NCI-H1092 (cell line): ENCODE measurements around the gene RASSF5.
A peak's percentile ranks its signal among the peaks of the same experiment; 100 is the strongest.
"Not testable (repeated sequence)": the region's sequence is repeated elsewhere in the genome, so short reads cannot be mapped to it uniquely, and the experiment has no call there.

Experiments
- DNase-seq: peaks from one replicate; lab custom pipeline; 2025; lab: John Stamatoyannopoulos, UW

The RASSF5 gene

GRCh38 chr1:206477110-206477509 is 30.2 kb upstream of the RASSF5 start:
- DNase-seq: no peak

DNA sequence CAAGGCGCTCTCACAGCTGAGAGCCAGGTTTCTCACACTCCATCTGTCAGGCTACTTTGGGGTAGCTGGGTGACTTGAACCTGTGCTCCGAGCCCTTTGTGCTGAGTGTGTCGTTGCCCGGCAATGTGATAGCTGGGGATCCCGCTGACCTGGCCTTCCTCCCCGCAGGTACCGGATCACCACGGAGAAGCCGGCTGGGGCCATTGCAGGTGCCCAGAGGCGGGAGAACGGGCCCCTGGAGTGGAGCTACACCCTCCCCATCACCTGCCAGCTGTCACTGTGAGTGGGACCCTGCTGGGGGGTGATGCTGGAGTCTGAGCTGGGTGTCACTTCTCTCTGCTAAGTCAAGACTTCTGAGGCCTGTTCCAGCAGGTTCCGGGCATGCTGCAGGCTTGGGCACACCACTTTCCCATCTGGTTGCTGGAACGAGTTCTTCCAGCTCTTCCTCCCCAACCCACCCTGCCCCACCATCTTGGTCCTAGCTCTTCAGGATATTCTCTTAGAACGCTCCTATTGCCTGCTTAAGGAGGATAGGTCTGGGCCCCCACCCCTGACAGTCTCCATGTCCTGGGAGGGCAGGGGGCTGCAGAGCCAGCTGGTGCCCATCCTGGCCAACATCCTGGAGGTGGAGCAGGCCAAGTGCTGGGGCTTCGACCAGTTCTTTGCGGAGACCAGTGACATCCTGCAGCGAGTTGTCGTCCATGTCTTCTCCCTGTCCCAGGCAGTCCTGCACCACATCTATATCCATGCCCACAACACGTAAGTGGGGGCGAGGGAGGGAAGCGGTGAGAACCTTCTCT is 29.6 kb upstream of the RASSF5 start:
- DNase-seq: no peak

DNA sequence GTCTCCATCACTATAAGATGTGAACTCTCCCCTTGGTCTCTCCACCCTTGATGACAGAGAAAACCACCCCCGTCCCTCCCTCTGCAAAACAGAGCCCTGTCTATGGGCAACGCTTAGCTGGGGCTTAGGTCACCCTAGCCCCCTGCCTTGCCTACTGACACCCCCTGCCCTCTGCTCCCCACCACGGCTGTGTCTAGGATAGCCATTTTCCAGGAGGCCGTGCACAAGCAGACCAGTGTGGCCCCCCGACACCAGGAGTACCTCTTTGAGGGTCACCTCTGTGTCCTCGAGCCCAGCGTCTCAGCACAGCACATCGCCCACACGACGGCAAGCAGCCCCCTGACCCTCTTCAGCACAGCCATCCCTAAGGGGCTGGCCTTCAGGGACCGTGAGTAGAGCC is 28.6 kb upstream of the RASSF5 start:
- DNase-seq: no peak

DNA sequence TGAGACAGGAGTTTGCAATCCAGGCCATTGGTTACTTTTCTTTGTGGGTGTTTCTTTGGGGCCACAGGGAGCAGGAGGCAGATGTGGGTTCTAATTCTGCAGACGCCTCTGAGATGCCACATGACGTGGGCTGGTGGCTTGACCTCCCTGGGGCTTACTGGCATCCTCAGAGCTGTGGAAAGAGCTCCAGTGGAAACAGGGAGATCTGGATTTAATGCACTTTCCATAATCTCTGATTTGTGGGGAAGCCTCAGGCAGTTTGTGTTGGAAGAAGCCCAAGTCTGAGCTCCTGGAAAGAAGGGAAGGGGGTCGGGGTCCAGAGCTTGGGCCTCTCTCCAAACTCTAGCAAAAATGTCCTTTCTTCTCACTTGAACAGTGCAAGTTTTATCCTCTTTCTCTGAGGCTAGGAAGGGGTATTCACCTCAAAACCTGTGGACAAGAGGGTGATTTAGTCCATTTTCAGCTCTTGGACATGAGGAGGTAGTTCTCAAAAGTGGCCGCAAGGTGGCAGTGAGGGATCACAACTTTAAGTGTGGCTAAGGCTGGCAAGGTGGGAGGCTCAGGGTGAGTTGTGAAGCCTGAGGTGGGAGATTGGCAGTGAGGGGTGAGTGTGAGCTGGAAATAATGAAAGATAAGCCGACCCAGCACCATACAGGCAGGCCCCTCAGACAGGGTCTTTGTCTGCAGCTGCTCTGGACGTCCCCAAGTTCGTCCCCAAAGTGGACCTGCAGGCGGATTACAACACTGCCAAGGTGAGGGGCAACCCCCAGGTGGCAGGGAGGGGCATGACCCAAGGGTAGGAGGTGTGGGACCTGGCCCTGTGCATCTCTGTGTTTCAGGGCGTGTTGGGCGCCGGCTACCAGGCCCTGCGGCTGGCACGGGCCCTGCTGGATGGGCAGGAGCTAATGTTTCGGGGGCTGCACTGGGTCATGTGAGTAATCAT is 27.9 kb upstream of the RASSF5 start:
- DNase-seq: peak; percentile 69

- no peak for DNase-seq
These were observed 27.1 kb upstream of the RASSF5 start for GRCh38 chr1:206480211-206480610.

- no peak for DNase-seq
These were observed 24.7 kb upstream of the RASSF5 start for GRCh38 chr1:206482611-206483010.

DNA sequence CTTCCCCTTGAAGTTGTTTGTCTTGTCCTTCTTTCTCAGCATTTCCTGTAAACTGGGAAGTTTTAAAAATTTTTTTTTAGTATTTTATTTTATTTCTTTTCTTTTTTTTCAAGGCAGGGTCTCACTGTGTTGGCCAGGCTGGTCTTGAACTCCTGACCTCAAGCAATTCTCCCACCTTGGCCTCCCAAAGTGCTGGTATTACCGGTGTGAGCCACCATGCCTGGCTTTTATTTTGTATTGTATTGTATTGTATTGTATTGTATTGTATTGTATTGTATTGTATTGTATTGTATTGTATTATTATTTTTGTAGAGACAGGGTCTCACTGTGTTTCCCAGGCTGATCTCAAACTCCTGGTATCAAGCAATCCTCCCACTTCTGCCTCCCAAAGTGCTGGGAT is 23.5 kb upstream of the RASSF5 start:
- DNase-seq: not testable (repeated sequence)

DNA sequence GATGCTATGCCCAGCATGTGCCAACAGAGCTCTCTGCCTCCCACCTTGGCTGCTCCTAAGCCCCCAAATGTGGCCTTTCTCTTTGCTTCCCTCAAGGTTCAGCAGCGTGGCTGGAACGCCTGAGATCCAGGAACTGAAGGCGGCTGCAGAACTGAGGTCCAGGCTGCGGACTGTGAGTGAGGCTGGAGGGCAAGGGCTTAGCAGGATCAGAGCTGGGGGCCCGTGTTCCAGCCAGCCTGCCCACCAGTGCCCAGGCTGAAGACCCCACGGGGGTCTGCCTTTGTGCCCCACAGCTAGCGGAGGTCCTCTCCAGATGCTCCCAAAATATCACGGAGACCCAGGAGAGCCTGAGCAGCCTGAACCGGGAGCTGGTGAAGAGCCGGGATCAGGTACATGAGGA is 22.4 kb upstream of the RASSF5 start:
- DNase-seq: no peak

DNA sequence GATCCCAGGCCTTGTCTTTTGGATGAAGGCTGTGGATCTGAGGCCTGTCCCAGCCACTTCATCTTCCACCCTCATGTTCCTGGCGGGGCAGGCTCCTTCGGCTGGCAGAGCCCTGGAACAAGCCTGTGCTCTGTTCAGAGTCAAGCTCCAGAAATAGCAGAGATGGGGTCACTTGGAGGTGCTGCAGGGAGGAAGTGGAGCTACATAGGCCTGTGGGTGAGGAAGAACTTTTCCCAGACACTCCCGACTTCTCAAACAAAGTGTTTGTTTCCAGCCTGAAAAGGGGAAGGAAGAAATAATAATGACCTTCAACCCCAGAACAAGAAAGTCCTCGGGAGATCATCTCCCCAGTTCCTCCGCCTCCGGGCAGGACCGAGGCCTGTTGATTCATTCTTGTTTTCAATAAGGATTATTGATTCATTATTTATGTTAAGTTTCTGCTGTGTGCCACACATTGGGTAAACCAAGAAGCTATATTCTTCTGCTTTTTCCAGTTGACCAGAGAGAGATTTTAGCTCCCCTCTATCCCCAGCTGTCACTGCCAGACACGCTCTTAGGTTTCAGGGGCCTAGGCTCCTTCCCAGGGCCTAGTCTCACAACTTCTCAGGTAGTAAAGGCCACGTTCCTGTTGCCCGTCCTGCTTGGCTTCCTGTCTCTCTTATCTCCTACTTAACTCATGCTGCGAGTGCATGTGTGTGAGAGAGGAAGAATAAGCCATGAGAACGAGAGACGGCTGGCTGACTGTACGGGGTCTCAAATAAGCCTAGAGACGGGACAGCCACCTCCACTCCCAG is 20.1 kb upstream of the RASSF5 start:
- DNase-seq: no peak

GRCh38 chr1:206487970-206488369 is 19.4 kb upstream of the RASSF5 start:
- DNase-seq: no peak

DNA sequence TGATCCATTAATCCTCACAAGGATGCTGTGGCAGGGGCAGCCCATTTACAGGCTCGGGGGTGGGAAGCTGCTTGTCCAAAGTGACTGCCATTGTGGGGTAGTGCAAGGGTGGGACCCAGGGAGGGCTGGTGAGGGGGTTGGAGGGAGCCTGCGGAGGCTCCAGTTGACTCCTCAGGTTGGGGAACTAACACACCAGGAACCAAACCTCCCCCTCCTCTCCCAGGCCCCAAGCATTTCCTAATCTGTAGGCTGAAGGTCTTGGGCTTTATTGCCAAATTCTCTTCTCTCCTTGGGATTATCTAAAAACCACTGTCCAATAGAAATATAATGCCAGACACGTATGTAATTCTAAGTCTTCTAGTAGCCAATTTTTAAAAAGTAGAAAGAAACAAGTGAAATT is 18.9 kb upstream of the RASSF5 start:
- DNase-seq: no peak

DNA sequence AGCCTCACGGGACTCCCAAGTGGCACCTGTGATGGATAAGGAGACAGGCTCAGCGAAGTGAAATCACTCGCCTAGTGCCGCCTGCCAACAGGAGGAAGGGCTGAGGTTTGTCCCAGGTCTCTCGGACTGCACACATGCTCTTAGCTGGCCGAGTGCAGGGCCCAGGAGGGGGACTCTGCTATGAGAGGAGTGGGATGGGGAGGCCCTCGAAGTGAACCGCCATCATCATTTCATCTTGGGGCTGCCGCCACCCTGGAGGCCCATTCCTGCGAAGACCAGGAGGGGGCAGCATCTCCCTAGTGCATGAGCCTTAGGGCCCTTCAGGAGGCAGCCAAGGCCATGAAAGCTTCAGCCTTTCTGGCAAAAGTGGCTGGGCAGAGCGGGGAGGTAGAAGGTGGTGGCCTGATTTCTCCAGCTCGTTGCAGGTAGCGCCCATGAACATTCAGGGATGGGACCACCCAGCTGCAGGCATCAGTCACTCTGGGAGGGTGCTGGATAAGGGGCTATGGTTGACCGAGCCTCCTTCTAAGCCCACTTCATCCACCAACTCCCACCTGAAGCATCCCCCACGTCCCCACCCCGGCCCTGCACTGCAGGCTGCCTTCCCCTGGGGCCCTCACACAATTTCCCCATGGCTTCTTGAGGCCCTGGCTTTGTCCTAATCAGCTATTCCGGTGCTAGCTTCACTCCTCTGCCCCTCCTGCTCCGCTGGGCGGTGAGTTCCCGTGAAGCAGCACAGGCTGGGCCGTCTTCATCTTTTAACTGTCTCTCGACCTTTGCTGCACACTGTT is 17.2 kb upstream of the RASSF5 start:
- peak; percentile 76 for DNase-seq

DNA sequence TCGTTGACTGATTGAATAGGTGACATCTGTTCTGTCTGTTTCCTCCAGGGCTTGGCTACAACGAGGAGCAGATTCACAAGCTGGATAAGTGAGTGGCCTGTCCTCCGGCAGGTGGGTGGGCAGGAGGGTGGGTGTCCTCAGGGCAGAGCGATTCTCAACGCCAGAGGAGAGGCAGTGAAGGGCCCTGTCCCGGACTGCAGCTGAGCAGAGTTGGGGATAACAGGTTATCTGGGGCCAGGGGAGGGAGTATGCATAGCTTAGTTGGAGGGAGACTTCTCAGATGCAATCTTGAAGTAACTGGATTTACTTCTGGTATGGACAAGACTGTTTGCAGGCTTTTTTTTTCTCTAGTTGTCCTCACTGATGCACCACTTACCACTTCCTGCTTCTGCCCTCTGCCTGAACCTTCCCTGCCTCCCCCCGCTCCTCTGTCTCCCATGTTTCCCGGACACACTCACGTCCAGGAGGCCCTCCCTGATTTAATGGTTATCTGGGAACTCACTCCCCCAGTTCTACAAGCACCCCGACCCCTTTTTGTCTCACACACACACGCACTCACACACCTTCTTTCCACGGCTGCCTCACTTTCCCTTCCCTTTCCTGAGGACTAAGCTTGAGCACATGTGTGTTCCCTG is 16.4 kb upstream of the RASSF5 start:
- no peak for DNase-seq

- DNase-seq: no peak
These were observed 15.7 kb upstream of the RASSF5 start for GRCh38 chr1:206491616-206492015.

DNA sequence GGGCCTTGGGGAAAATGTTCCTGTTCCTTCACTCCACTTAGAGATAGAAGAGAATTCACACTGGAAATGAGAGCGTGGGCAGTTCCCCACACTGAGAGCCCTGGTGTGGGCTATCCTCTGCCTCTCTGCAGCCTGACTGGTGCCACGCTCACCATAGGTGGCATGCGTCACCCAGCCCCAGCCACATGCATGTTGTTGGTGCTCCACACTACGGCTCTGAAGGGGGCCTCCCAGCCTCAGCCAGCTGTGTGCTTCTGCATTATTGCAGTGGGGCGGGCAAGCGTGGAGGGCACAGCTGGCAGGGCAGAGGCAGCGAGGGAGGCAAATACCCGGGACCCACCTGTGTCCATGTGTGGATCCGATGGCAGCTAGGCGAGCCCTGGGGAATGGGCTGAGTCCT is 14.7 kb upstream of the RASSF5 start:
- DNase-seq: no peak

- DNase-seq: no peak
These were observed 14.1 kb upstream of the RASSF5 start for GRCh38 chr1:206493279-206493678.

DNA sequence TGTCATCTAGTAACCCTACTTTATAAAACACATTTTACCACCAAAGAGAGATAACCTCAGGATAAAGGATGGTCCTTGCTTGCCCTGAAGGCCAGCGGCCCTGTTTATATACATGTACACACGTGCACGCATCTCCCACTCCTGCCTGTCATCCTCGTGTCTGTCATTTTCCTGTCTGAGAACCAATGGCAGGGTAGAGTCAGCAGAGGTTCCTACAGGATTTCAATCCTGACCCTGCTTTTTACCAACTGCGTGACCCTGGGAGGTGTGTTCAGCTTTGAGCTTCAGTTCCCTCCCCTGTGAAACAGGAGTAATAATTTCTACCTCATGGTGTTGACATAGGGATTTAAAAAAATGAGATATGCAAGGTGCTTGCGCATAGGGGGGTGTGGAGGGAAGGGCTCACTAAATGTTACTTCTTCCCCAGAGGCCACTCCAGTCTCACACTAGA is 12.3 kb upstream of the RASSF5 start:
- DNase-seq: no peak

DNA sequence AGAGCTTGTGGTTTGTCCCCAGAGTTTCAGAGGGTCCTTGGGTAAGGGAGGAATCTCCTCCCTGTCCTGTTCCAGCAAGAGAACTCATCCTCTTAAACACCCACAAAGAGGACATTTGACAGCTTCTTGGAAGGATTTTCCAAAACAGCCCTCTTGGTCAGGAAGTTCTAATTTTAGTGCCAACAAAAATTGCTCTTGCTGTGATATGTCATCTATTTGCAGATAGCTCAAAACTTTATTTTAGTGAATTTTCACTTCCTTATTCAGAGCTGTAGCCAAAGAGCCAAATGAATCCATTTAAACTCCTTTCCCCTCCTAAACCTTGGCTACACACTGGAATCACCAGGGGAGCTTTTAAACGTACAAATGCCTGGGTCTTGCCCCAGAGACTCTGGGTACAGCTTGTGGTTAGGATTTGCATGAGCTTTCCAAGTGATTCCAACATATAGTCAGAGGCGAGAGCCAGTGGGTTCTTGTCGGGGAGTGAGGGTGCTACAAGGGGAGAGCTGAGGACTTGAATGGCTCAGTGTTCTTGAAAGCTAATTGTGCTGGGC is 11.8 kb upstream of the RASSF5 start:
- no peak for DNase-seq

DNA sequence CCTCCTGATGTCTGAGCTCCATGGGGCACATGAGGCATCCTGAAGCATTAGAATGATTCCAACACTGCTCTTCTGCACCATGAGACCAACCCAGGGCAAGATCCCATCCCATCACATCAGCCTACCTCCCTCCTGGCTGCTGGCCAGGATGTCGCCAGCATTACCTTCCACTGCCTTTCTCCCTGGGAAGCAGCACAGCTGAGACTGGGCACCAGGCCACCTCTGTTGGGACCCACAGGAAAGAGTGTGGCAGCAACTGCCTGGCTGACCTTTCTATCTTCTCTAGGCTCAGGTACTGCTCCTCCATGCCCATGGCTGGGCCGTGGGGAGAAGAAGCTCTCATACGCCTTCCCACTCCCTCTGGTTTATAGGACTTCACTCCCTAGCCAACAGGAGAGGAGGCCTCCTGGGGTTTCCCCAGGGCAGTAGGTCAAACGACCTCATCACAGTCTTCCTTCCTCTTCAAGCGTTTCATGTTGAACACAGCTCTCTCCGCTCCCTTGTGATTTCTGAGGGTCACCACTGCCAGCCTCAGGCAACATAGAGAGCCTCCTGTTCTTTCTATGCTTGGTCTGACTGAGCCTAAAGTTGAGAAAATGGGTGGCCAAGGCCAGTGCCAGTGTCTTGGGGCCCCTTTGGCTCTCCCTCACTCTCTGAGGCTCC is 11.1 kb upstream of the RASSF5 start:
- peak; percentile 35 for DNase-seq

DNA sequence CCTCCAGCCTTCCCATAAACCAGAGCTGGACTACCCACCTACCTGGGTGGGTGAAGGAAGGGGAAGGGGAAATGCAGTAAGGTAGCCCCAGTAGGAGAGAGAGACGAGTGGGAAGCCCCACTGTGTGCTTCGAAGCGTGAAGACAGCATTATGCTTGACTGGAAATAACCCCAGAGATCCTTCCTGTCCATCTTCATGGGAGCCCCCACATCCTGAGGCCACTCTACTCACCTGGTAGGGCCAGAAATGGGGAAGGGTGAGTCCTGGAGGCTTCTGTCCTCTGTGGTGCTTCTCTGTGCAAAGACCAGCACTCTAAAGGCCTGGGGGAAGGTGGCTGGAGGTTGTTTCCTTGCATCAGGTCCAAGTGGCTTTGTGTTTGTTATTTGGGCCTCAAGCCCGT is 10.0 kb upstream of the RASSF5 start:
- no peak for DNase-seq
